Stimulated activated CD8-positive, alpha-beta memory T cell treated with anti-CD3 and anti-CD28 coated beads, Interleukin-12 subunit alpha, Interleukin-12 subunit beta, amount 100 ng/mL, for 1 hour (primary cell): ENCODE results near the gene BAHD1.

Experiments used
- DNase-seq: peaks from one replicate; pipeline ENCODE4 v3.0.0-alpha.2; 2020; ENCODE audit warnings: low read depth

The BAHD1 gene

DNA sequence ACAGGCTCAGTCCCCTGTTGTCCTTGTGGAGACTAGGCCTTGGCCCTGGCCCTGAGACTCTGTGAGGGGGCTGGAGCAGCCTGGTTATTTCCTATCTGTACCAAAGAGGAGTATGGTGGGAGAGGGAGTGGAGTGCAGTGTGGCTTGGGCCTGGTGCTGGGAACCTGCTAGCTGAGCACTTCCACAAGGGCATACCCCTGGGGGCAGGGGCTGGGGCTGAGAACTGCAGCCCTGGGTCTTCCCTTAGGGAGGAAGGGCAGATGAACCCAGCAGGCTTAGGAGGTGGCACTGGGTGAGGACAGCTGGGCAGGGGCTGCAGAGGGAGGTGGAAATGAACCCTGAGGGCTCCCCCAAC is 26.5 kb downstream of the BAHD1 start:
- DNase-seq: no peak

DNA sequence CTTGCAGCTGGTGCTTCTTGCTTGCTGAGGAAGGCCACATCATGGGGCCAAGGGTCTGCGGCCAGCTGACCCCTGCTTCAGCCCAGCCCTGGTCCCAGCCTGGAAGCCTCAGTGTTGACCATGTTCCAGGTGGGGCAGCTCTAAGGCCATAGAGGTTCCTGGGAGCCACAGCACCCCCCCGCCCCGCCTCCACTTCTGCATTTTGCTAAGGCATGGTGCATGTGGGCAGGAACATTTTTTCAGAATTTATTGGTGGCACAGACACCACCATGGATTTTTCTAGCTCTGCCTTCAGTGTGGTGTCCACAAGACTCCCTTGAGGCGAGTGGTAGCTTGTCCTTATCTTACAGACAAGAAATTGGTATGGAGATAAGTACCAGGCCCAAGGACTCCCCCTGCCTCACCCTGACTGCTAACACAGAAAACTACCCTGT is 28.2 kb downstream of the BAHD1 start:
- DNase-seq: no peak

DNA sequence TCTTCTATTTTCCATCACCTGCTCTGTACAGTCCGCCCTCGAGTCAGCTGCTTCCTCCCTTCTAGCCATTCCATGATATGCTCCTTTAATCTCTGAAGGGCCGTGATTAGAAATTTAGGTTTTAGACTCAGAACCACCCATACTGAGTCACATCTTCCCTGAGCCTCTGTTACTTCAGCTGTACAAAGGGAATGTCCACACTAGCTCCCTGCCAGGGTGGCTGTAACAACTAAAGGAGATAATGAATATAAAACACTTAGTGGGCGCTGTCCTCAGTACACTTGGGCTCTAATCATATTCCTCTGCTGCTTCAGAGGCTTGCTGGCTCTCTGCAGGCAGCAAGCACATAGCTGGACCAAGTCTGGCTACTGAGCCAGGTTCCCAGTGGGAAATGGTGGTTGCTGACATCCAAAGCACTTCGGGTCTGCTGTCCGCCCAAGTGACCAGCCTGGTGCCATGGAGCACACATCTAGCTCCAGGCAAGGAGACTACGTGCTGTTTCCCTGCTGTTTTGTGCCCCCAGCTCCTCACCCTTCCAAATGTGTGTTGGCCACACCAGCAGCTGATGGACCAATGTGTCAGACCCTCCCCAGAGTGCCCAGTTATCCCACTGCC is 29.1 kb downstream of the BAHD1 start:
- DNase-seq: no peak

DNA sequence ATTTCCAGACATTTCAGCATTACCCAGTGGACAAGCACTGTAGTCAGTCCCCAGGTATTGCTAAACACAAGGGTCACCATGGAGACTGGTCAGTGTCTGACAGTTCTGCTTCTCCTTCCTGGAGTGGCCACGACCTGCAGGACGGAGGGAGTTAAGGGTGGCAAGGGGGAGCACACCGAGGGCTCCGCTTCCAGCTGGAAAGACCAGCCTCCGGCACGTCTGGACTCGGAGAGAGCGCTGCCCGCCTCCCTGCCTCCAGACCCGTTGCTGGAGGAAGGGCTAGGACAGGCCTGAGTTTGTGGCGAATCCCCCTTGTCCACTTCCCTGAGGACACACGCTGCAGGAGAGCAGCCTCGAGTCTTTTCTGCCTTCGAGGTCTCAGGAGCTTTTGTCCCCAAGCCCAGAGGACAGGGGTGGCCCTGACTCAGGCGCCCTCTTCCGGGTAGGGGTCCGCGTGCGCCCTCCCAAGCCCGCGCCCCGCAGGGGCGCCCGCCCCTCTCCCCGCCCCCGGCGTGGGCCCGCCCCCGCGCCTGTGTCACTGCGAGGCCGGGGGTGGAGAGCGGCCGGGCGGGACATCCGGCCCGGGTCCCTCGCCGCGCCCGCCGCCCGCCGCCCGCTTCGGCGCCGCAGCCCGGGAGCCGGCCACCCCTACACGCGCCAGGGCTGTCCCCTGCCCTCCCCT is 29.8 kb downstream of the BAHD1 start, which contains the start of gene CHST14:
TSS of gene CHST14 (plus strand) at position 562 of the 682 bp plus-strand sequence. CDS start 230 bp downstream, outside the sequence.
- peak; percentile 33 for DNase-seq

DNA sequence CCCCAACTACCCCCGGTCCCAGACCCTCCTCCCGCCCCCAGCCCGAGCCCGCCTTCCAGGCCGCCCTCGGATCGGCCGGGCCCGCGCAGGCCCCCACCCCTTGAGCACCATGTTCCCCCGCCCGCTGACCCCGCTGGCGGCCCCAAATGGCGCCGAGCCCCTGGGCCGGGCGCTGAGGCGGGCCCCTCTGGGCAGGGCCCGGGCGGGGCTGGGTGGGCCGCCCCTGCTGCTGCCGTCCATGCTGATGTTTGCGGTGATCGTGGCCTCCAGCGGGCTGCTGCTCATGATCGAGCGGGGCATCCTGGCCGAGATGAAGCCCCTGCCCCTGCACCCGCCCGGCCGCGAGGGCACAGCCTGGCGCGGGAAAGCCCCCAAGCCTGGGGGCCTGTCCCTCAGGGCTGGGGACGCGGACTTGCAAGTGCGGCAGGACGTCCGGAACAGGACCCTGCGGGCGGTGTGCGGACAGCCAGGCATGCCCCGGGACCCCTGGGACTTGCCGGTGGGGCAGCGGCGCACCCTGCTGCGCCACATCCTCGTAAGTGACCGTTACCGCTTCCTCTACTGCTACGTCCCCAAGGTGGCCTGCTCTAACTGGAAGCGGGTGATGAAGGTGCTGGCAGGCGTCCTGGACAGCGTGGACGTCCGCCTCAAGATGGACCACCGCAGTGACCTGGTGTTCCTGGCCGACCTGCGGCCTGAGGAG is 30.5 kb downstream of the BAHD1 start:
- DNase-seq: no peak

GRCh38 chr15:40471808-40472150 is 31.0 kb downstream of the BAHD1 start:
- no peak for DNase-seq

GRCh38 chr15:40472171-40472727 is 31.5 kb downstream of the BAHD1 start:
- no peak for DNase-seq

GRCh38 chr15:40474581-40474980 is 33.8 kb downstream of the BAHD1 start:
- no peak for DNase-seq

DNA sequence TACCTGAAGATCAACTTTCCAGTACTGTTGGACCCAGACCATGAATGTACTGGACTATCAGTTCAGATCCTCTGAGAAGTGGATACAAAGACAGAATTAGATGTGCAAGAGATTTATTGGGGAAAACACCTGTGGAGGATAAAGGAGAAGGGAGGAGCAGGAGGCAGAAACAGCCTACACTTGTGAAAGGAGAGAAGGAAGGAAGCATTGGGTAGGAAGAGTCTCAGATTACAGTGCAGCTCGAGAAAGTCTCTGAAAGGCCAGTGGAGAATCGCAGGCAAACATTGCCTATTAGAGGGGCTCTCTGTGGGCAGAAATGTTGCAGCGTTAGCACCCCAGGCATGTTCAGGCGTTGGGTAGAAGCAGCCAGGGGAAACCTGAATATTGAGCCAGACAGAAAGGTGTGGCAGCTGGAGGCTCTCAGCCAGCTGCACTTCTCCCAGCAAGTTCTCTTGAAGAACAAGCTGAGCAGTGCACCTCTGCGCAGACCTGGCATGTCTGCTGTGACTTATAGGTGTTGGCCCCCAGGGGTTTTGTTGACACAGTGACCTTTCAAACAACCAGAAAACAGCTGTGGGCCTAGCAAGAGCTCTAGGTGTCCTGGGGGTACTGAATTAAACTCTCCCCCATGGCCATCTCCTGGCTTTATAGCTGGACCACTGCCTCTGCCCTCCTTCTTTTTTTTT is 37.0 kb downstream of the BAHD1 start:
- no peak for DNase-seq

DNA sequence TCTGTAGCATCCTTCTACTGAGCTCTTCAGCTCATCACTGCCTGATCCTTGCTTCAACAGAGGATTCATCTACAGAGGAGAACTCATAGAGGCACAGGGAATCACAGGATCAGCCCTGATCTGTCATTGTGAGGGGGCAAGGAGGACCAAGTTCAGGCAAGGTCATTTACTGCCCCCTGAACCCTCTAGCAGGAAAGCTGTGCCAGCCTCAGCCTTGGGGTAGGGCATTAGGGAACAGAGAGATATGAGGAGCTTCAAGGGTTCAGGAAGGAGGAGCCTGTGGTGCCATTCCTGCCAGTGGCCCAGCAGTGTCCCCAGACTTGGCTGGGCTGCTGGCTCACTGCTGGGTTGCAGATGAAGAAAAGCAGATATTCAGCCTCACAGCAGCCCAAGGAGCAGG is 38.3 kb downstream of the BAHD1 start:
- no peak for DNase-seq

DNA sequence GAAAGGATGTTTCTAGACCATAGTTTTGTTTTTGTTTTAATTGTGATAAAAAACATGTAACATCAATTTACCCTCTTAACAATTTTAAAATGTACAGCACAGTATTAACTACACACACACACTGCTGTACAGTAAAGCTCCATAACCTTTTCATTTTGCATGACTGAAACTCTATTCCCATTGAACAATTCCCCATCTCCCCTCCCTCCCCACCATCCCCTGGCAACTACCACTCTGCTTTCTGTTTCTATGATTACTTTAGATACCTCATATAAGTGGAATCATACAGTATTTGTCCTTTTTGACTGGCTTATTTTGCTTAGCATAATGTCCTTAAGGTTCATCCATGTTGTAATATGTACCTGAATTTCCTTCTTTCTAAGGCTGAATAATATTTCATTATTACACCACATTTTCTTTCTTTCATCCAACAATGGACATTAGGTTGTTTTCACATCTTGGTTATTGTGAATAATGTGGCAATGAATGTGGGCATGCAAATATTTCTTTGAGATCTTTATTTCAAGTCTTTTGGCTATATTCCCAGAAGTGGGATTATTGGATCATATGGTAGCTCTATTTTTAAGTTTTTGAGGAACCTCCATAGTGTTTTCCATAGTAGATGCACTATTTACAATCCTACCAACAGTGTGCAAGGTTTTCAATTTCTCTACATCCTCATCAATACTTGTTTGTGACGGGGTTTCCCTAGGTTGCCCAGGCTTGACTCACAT is 40.8 kb downstream of the BAHD1 start:
- no peak for DNase-seq

DNA sequence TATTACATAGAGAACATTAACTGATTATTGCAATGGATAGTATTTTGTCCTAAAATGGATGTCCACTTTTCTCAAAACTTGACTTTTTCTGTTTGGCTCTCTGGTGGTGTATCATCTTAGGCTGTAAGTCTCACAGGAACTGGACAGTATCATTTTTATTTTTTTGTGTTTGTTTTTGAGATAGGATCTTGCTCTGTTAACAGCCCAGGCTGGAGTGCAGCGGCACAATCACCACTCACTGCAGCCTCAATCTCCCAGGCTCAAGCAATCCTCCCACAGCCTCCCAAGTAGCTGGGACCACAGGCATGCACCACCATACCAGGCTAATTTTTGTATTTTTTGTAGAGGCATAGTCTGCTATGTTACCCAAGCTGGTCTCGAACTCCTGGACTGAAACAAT is 43.2 kb downstream of the BAHD1 start:
- DNase-seq: no peak

GRCh38 chr15:40486066-40486770 is 45.5 kb downstream of the BAHD1 start:
- DNase-seq: no peak

DNA sequence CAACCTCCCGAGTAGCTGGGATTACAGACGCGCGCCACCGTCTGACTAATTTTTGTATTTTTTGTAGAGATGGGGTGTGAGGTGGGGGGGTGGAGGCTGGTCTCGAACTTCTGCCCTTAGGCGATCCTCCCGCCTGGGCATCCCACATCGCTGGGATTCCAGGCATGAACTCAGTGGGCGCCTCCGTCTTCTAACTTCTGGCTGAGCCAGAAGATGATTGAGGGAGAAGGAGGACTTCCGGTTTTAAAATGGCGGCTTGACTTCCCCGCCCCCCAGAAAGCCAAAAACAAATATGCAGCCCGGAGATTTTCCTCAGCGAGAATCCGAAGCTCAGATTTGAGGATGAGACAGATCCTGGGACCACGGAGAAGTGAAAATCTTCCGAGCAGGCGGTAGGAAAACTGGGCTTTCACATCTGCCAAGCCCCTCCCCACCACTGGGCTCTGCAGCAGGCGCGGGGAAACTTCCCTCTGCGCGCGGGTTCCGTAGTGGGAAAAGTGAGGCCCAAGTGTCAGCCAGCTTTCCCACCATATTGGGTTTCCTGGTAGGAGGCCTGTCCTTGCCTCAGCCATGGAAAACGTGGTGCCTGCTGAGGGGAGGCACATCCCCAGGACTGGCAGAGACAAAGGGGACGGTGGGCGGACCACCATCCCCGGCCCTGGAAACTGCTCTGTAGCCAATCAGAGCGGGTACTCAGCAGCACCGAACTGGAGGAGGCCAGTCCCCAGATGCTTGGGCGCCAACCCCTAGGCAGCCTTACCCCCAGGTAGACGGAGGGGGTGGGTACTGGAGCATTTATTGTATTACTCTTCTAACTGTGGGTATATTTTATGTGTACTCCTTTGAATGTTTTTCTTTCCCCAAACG is 47.3 kb downstream of the BAHD1 start:
- no peak for DNase-seq

DNA sequence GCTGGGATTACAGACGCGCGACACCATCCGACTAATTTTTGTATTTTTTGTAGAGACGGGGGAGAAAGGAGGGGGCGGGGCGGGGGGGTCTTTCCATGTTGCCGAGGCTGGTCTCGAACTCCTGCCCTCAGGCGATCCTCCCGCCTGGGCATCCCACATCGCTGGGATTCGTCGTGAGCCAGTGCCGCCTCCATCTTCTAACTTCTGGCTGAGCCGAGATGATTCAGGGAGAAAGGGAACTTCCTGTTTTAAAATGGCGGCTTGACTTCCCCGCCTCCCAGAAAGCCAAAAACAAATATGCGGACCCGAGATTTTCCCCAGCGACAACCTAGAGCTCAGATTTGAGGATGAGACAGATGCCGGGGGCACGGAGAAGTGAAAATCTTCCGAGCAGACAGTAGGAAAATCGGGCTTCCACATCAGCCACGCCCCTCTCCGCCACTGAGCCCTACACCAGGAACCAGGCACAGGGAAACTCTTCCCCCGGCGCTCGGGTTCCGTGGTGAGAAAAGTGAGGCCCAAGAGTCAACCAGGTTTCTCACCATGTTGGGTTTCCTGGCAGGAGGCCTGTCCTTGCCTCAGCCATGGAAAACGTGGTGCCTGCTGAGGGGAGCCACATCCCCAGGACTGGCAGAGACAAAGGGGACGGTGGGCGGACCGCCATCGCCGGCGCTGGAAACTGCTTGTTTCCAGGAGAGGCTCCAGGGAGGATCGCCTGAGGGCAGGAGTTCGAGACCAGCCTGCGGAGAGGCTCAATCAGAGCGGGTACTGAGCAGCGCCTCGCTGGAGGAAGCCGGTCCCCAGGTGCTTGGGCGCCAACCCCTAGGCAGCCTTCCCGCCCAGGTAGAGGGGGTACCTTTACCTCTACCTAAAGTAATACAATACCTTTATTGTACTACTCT is 48.8 kb downstream of the BAHD1 start:
- DNase-seq: no peak

DNA sequence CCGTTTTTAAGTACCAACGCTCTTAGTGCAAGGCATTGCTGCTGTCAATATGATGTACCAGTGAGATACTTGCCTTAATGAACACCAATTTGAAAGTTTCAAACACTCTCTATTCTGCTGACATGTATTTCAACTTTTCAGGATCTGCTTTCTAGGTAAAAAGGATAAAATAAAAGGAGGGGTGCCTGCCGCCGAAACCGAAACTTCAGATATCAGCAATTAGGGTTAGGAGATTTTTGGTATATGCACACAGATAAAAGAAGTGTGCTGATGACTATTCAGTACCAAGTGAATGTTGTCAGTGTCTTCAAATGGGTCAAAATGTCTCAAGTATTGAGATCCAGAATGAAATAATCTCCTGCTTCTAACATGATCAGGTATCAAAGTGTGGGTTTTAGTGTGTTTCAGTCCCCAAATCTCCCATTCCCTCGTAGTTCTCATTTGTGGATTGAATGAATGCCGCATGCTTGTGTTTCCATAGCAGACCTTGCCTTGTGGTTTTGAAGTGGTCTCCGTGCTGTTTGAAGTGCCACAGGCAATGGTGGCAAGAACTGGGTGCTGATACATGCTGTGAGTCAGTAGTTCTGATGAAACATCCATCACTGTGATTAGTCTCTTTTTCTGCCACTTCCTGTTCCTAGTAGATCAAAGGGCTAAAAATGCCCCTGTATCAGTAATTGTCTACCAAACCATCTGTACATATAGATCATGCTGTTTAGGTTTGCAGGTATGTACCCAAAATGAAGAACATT is 52.5 kb downstream of the BAHD1 start:
- DNase-seq: peak; percentile 30

GRCh38 chr15:40495516-40495915 is 54.8 kb downstream of the BAHD1 start:
- DNase-seq: no peak

DNA sequence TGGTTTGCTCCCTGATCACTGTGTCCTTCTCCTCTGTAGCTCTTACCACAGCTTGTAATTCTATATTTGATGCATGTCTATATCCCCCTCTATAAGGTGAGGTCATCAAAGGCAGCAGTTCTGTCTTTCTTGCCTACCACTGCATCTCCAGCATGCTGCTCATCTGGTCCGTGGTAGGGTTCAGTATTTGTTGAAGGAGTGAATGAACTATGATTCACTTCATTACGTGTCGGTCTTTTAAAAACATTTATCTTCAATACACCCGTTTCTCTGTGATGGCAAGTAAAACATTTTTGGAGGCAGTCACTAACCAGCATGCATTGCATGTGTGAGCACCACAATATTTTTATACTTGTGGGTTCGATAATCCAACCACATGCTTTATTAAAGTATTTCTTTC is 57.7 kb downstream of the BAHD1 start:
- DNase-seq: no peak
